ENCODE results near the gene SCTR.

SCTR gene

DNA sequence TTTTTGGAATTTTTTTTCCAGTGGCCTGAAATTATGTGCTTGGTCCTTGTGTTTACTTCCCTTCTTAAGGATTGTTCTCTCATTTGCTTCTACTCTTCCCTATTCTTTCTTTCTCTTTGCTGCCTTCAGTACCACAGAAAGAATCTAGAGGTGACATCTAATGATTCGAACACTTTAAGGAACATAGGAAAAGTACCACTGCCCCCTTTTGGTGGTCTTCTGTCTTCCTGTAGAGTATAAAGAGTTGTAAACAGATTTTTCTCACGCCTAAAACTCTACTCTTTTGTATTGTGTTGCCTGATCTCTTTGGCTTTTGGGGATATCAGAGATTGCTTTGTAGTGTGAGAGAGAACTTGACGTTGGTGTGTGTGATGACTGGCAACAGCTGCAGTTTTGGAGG, 7.0 kb upstream of the SCTR start:
- H3K4me3 ChIP-seq (ENCODE audit: low read depth, low read length) = no peak overlapping the region
- DNase-seq (ENCODE audit: low read depth) = no peak
- TF ChIP-seq, protein P1, sequence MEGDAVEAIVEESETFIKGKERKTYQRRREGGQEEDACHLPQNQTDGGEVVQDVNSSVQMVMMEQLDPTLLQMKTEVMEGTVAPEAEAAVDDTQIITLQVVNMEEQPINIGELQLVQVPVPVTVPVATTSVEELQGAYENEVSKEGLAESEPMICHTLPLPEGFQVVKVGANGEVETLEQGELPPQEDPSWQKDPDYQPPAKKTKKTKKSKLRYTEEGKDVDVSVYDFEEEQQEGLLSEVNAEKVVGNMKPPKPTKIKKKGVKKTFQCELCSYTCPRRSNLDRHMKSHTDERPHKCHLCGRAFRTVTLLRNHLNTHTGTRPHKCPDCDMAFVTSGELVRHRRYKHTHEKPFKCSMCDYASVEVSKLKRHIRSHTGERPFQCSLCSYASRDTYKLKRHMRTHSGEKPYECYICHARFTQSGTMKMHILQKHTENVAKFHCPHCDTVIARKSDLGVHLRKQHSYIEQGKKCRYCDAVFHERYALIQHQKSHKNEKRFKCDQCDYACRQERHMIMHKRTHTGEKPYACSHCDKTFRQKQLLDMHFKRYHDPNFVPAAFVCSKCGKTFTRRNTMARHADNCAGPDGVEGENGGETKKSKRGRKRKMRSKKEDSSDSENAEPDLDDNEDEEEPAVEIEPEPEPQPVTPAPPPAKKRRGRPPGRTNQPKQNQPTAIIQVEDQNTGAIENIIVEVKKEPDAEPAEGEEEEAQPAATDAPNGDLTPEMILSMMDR (IDR thresholded peaks at IDR 0.05; ENCODE audit: low read depth, low read length, missing control alignments) = no peak
- in situ Hi-C loops (cut with HindIII; ENCODE audit: low sequenced_read_pairs) = loop anchor here (10.0 kb wide), 1 partner anchor 106 kb away; no protein-coding TSS in a partner anchor

DNA sequence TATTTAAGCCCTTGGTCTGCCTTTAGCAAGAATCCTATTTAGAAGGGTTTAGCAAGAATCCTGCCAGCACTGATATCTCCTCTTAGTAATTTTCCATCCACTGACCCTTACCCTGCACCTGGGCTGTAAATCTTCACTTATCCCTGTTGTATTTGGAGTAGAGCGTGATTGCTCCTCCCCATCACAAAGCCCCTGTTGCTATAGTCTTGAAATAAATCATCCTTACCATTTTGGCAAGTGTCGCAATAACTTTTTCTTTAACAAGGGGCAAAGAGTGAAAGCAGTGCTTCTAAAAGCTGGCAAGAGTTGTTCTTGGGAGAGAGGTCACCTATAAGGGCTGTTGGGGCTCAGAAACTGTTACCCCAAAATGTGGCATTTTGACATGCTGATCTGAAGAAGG, 3.7 kb upstream of the SCTR start:
- no peak for DNase-seq (ENCODE audit: low read depth)
- in situ Hi-C loops (cut with HindIII; ENCODE audit: low sequenced_read_pairs) = no loop called here
- no peak overlapping the region for H3K4me3 ChIP-seq (ENCODE audit: low read depth, low read length)
- TF ChIP-seq, protein P1 (IDR thresholded peaks at IDR 0.05; ENCODE audit: low read depth, low read length, missing control alignments) = no peak

DNA sequence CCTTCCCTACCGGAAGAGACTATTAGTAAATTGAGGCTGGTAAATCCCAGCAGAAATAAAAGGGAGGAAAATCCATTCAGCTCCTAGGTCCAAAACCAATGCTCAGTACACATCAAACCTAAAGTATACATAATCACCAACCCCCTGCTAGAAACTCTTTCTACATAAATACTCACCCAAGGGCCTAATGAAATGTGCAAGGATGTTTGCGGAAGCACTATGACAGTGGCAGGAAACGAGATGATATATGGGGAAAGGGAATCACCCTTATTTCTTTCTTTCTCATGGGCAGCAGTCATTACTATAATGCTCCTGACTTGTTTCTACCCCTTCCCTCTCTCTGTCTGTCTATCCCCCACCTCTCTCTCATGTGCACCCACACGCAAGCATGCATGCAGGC, 1.3 kb upstream of the SCTR start:
- DNase-seq (ENCODE audit: low read depth) = no peak
- no peak overlapping the region for H3K4me3 ChIP-seq (ENCODE audit: low read depth, low read length)
- in situ Hi-C loops (cut with HindIII; ENCODE audit: low sequenced_read_pairs) = no loop called here
- TF ChIP-seq, protein P1 (IDR thresholded peaks at IDR 0.05; ENCODE audit: low read depth, low read length, missing control alignments) = no peak

DNA sequence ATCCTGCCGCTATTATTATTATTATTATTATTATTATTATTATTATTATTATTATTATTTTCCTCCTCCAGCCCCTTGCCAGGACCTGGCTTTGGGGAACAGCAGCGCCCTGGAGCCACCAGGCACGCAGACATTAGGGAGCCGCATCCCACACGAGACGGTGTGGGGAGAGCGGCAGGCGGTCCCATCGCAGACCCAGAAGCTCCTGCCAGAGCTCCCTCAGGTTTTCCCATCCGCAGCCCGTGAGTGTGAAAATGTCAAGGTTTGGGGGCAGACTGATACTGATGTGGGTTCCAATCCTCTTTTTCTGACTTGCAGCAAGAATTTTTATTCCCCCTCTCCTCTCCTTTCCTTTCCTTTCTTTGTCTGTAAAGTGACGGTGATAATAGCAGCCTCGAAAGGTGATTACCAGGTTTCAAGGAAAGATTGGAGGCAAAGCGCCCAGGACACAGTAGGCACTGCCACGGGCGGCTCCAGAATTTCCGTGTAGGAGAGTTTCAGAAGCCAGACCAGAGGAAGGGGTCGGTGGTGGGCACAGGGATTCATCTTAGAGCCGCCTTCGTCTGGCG, 816 bp downstream of the SCTR start:
- in situ Hi-C loops (cut with HindIII; ENCODE audit: low sequenced_read_pairs) = no loop called here
- no peak overlapping the region for H3K4me3 ChIP-seq (ENCODE audit: low read depth, low read length)
- DNase-seq (ENCODE audit: low read depth) = no peak
- TF ChIP-seq, protein P1 (IDR thresholded peaks at IDR 0.05; ENCODE audit: low read depth, low read length, missing control alignments) = no peak

DNA sequence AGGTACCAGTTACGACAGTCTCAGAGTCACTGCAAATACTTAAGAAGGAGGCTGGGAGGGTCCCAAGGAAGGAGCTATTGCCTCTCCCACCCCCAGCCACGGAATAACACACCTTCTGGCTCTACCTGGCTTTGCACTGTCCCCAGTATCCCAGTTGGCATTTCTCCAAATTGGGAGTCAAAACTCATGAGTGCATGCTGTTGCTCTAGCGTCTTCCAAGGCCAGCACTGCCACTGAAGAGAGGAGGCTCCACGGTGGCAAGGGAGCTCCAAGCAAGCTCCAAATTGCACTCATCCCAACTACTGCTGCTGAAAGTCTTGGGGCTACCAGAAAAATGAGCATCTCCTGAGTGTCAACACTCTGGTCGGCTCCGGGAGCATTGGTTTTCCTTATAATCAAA, 1.6 kb downstream of the SCTR start:
- in situ Hi-C loops (cut with HindIII; ENCODE audit: low sequenced_read_pairs) = no loop called here
- TF ChIP-seq, protein P1 (IDR thresholded peaks at IDR 0.05; ENCODE audit: low read depth, low read length, missing control alignments) = no peak
- no peak overlapping the region for H3K4me3 ChIP-seq (ENCODE audit: low read depth, low read length)
- DNase-seq (ENCODE audit: low read depth) = no peak

DNA sequence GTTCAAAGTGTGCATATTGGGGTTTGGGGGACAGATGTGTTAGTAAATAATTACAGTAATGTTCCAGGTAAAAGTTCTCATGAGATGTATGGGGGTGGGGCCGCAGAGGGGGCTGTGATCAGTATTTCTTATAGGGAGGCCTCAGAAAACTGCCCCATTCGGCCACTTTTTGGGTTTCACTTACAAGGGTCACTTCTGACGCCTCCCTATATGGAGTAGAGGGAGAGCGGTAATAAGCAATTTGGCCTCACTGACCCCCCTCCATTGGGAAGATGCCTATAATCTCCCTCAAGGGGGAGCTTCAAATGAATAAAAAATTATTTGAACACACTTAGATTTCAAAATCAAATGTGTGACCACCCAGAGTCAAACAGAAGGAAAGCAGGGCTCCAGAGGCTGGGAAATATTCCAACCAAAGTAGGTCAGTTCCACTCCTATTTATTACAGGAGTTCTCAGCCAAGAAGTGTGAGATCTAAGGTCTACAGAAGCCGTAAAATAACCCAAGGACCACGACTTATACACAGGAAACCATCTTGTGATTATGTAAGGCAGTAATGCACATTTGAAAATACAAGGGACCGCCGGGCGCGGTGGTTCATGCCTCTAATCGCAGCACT, 2.7 kb downstream of the SCTR start:
- no peak for DNase-seq (ENCODE audit: low read depth)
- in situ Hi-C loops (cut with HindIII; ENCODE audit: low sequenced_read_pairs) = no loop called here
- no peak overlapping the region for H3K4me3 ChIP-seq (ENCODE audit: low read depth, low read length)
- TF ChIP-seq, protein P1 (IDR thresholded peaks at IDR 0.05; ENCODE audit: low read depth, low read length, missing control alignments) = no peak
